ENCODE measurements around the gene NUTM2F.
"Not testable (repeated sequence)": the region's sequence is repeated elsewhere in the genome, so short reads cannot be mapped to it uniquely, and the experiment has no call there.

The NUTM2F gene

DNA sequence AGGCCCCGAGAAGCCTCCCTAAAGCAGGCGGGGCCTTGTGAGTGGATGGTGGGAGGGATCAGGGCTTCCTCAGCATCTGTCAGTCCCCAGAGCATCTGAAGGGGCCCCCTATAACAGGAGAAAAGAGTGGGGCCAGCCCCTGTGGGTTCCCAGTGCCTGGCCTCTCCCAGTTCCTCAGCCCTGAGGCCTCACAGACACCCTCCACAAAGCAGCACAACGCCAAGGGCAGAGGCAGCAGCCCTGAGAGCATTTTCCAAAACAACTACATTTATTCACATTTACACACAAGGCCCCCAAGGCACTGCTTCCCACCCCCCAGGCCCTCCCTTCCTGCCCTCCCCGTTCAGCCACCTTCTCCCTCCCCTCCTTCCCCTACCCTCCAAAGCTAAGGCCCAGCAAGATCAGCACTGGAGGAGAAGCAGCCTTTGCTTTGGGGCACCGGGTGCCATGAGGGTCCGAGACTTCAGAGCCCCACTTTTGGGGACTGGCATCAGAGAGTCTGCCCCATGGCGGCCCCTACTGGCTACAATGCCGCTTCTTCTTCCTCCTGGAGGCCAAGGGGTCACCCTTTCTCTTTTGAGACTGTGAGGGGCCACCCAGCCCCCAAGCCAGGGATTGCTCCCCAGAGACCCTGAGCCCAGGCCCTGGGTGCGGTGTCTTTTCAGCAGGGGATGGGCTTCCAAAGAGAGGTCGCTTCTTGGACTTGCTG, 10.3 kb downstream of the NUTM2F start:
- DNase-seq (ENCODE audit: extremely low spot score); POLR2A ChIA-PET; CTCF ChIA-PET: not testable (repeated sequence)

DNA sequence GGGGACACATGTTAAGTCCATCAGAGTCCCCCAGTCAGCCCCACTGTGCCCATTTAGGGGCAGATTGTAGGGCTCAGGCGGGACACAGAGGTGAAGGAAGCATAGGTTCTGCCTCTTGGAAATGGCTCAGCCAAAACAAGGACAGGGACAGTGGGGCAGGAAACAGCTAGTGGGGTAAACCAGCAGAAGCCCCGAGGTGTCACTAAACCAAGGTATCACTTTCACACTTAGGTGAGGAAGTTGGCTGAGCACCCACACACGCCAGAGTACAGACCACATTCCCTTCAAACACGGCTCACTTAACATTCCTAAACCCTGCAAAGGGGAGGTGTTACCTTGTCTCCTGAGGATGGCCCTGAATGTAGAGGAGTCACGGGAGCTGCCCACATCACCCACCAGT, 12.2 kb downstream of the NUTM2F start:
- POLR2A ChIA-PET; CTCF ChIA-PET; DNase-seq (ENCODE audit: extremely low spot score): not testable (repeated sequence)

DNA sequence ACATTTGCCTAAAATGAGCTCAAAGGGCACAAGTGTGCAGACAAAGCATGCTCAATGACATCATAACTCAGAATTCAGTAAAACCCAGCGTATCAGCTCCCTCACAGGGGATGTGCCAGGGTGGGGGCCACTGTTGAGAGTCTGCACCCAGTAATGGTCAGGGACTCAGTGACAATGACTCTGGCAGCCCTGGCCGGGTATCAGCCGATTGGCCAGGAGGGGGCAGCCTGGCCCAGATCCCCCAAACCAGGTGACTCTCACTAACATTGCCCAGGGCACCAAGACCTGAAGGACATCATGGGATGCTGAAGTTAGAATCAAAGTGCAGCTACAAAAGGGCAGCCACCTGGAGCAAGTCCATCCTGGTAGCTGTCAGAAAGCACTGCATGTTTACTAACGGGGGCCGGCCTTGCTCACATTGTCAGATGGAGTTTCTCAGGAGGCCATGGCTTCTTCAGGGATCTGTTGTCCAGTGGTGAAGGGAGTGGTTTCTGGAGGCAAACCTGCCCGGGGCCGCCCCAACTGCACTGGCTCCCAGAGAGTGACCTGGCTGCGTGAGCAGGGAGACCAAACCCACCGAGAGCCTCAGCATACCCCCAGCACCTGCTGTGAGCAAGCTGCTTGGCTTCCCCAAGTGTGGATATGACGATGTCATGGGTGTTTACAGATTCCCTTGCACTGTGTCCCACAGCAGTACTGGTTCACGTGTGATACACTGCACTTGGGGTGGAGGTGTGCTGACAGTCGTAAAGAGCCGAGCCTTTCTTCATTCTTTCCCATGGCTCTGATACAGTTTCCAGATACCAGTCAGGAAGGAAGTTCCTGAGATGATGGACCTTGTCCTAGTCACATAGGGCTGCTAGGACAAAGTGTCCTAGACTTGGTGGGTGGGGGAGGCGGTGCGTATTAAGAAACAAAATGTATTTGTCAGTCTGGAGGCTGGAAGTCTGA, 13.1 kb downstream of the NUTM2F start:
- DNase-seq (ENCODE audit: extremely low spot score); CTCF ChIA-PET; POLR2A ChIA-PET: not testable (repeated sequence)

DNA sequence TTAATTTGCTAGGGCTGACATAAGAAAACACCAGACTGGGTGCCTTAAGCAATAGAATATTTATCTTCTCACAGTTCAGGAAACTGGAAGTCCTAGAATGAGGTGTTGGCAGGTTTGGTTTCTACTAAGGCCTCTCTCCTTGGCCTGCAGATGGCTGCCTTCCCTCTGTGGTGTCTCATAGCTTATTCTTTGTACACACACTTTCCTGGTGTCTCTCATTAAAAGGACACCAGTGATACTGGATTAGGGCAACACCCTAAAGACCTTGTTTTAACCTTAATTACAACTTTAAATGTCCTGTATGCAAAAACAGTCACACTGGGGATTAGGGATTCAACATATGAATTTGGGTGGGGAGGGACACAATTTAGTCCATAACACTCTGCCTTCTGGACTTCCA, 25.1 kb downstream of the NUTM2F start:
- TF ChIP-seq FOXA1 (IDR thresholded peaks at IDR 0.05): no peak
- TF ChIP-seq SUZ12 (IDR thresholded peaks at IDR 0.05): no peak
- TF ChIP-seq NFRKB (IDR thresholded peaks at IDR 0.05): no peak
- no peak for TF ChIP-seq ZNF384 (IDR thresholded peaks at IDR 0.05)
- no peak for TF ChIP-seq FOXM1 (IDR thresholded peaks at IDR 0.05; ENCODE audit: borderline replicate concordance)
- no peak for TF ChIP-seq SP1 (IDR thresholded peaks at IDR 0.05)
- TF ChIP-seq FOXK2 (IDR thresholded peaks at IDR 0.05): no peak
- TF ChIP-seq ELF4 (IDR thresholded peaks at IDR 0.05): no peak
- TF ChIP-seq HDGF (IDR thresholded peaks at IDR 0.05; ENCODE audit: borderline replicate concordance): no peak
- POLR2A ChIA-PET: interaction anchor here (0.6 kb wide), 1 partner anchor 45 kb away, joined by 3 read pairs; no protein-coding TSS in a partner anchor
- CTCF ChIA-PET: no interaction called here
- DNase-seq (ENCODE audit: extremely low spot score): no peak

DNA sequence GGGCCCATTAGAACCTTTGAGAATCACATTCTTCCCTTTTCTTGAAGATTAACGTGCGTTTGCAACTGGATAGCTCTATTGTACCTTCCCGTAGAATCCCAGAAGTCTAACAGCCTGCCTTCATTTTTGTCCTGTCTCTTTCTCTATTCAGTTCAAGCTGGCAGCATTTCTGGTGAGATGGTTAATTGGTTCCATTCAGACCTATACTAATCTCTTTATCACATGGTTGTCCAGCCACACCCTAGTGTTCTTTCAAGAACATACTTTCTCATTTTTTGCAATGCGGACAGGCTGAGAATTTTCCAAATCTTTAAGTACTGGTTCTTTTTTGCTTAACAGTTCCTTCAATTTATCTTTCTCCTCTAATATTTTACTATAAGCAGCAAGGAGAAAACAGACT, 26.0 kb downstream of the NUTM2F start:
- ChIA-PET CTCF (no interaction called here), POLR2A (interaction anchor here (0.6 kb wide), 1 partner anchor 44 kb away, joined by 3 read pairs; no protein-coding TSS in a partner anchor)
- TF ChIP-seq FOXA1 (IDR thresholded peaks at IDR 0.05) (no peak), BHLHE40 (IDR thresholded peaks at IDR 0.05; ENCODE audit: borderline replicate concordance) (no peak), FOXK2 (IDR thresholded peaks at IDR 0.05) (no peak), CTBP1 (IDR thresholded peaks at IDR 0.05; ENCODE audit: borderline replicate concordance) (no peak), SP1 (IDR thresholded peaks at IDR 0.05) (no peak)
- TF ChIP-seq, protein P1, sequence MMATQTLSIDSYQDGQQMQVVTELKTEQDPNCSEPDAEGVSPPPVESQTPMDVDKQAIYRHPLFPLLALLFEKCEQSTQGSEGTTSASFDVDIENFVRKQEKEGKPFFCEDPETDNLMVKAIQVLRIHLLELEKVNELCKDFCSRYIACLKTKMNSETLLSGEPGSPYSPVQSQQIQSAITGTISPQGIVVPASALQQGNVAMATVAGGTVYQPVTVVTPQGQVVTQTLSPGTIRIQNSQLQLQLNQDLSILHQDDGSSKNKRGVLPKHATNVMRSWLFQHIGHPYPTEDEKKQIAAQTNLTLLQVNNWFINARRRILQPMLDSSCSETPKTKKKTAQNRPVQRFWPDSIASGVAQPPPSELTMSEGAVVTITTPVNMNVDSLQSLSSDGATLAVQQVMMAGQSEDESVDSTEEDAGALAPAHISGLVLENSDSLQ (IDR thresholded peaks at IDR 0.05): no peak
- DNase-seq (ENCODE audit: extremely low spot score): no peak

DNA sequence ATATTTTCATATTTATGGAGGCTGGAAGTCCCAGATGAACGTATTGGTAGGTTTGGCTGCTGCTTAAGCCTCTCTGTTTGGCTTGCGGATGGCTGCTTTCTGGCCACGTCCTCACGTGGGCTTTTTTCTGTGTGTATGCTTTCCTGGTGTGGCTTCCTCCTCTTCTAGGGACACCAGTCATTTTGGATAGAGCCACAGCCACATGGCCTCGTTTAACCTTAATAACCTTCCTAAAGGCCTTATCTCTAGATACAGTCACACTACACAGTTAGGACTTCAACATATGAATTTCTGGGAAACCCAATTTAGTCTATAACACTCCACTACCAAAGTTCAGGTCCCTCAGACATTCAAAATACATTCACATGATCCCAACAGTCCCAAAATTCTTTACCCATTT, 26.9 kb downstream of the NUTM2F start:
- ChIA-PET CTCF (no interaction called here), POLR2A (no interaction called here)
- TF ChIP-seq BHLHE40 (IDR thresholded peaks at IDR 0.05; ENCODE audit: borderline replicate concordance): no peak
- no peak for DNase-seq (ENCODE audit: extremely low spot score)

DNA sequence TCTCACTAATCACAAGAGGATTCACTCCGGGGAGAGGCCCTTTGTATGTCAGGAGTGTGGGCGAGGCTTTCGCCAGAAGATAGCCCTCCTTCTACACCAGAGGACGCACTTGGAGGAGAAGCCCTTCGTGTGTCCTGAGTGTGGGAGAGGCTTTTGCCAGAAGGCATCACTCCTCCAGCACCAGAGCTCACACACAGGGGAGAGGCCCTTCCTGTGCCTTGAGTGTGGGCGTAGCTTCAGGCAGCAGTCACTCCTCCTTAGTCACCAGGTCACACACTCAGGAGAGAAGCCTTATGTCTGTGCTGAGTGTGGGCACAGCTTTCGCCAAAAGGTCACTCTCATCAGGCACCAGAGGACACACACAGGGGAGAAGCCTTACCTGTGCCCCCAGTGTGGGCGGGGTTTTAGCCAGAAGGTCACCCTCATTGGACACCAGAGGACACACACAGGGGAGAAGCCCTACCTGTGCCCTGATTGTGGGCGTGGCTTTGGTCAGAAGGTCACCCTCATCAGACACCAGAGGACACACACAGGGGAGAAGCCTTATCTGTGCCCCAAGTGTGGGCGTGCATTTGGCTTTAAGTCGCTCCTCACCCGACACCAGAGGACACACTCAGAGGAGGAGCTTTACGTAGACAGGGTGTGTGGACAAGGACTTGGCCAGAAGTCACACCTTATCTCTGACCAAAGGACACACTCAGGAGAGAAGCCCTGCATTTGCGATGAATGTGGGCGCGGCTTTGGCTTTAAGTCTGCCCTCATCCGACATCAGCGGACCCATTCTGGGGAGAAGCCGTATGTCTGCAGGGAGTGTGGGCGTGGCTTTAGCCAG, 27.8 kb downstream of the NUTM2F start:
- ChIA-PET CTCF (no interaction called here), POLR2A (no interaction called here)
- no peak for TF ChIP-seq ARNT (IDR thresholded peaks at IDR 0.05)
- TF ChIP-seq, protein P1 (IDR thresholded peaks at IDR 0.05): no peak
- DNase-seq (ENCODE audit: extremely low spot score): no peak

DNA sequence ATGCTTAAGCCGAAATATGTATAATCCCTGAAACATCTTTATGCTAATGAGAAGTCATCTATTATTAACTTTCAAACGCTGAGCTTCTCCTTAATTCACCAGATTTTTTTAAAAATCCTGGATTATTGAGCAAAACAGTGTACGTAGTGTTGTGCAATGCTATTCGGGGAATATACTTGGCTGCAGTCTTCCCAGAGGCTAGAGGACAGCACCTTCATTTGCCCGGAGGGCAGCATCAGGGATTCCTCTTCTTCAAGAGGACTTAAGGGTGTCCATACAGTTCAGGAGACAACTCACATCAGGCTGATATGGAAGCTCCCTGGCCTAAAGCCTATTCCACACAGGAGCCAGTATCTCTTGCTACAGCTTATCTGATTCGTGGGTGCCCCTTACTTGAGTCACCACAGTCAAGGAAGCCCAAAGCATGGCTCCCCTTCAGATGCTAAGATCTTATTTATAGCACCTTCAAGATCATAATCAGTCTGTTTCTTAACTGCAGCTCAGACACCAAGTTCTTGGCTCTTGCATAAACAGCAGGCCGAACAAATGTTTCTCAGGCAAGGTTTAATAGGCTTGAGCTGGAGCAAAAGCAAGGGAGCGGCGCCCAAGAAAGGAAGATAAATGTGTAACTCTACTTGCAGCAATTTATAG, 29.4 kb downstream of the NUTM2F start:
- POLR2A ChIA-PET: no interaction called here
- DNase-seq (ENCODE audit: extremely low spot score): no peak
- CTCF ChIA-PET: no interaction called here
- no peak for TF ChIP-seq TARDBP (IDR thresholded peaks at IDR 0.05)
- no peak for TF ChIP-seq LEF1 (IDR thresholded peaks at IDR 0.05; ENCODE audit: borderline replicate concordance)
- TF ChIP-seq FOXK2 (IDR thresholded peaks at IDR 0.05): no peak
- no peak for TF ChIP-seq BHLHE40 (IDR thresholded peaks at IDR 0.05; ENCODE audit: borderline replicate concordance)
- TF ChIP-seq FOXM1 (IDR thresholded peaks at IDR 0.05; ENCODE audit: borderline replicate concordance): no peak
- TF ChIP-seq NFRKB (IDR thresholded peaks at IDR 0.05): no peak
- no peak for TF ChIP-seq L3MBTL2 (conservative IDR thresholded peaks at IDR 0.05)
- TF ChIP-seq ARNT (IDR thresholded peaks at IDR 0.05): no peak
- TF ChIP-seq, protein P1 (IDR thresholded peaks at IDR 0.05): no peak
- TF ChIP-seq SP1 (IDR thresholded peaks at IDR 0.05): no peak
- no peak for TF ChIP-seq ZNF384 (IDR thresholded peaks at IDR 0.05)
- no peak for TF ChIP-seq SUZ12 (IDR thresholded peaks at IDR 0.05)
- no peak for TF ChIP-seq ELF4 (IDR thresholded peaks at IDR 0.05)
- TF ChIP-seq HDGF (IDR thresholded peaks at IDR 0.05; ENCODE audit: borderline replicate concordance): no peak
- TF ChIP-seq FOXA1 (IDR thresholded peaks at IDR 0.05): no peak
- TF ChIP-seq CTBP1 (IDR thresholded peaks at IDR 0.05; ENCODE audit: borderline replicate concordance): no peak

All from HEK293T (cell line).